Heart left ventricle (tissue), 13 donors: ENCODE measurements around the gene ZNF641.

ENCODE experiments used
- POLR2A ChIP-seq, 2 donors: fragments of 450-650 bp; IDR thresholded peaks; one replicate each; pipeline ENCODE4 v1.6.1; 2017; ENCODE audit warnings: antibody characterized with exemption in 2 of 2, mild to moderate bottlenecking in 2 of 2, moderate library complexity in 2 of 2
- TF ChIP-seq, protein P1 (sequence below), 12 donors: fragments of 200-600 bp; sonication (generic) in 4 of 12; IDR thresholded peaks; one replicate each; pipeline versions ENCODE4 v1.5.0 to v1.8.0; 2018 to 2022; ENCODE audit warnings: antibody characterized with exemption in 12 of 12, mild to moderate bottlenecking in 5 of 12
- donor health status: ischemic (EF 13 %, LVEDD 7.1; RV severe dilation, severe dysfunction).
- donor health status: DM: no; HTN: yes; CAD: no.
- donor health status: DM: no; HTN: no; CAD: no.
- donor health status: ischemic (EF 25% LVEDD 6.9; RV normal size, moderate dysfunction).
- donor health status: ischemic (EF 25% LVEDD 5.7; RV mildly dilated, moderate dysfunction).
- donor health status: ischemic (EF 35%, LVEDD 5.7; RV mildly dilated, moderate dysfunction).
- donor health status: nonischemic (EF 11% LVEDD 7.7; RV severe dilation, severe dysfunction).
- donor health status: DM: yes; HTN: yes; CAD: no.
- donor health status: PGD.
- donor health status: ischemic (EF 29% LVEDD 5.4; RV normal size, mild dysfunction).
- donor health status: nonischemic (EF 23%, LVEDD 6.1; RV moderate dilation, normal function).

DNA sequence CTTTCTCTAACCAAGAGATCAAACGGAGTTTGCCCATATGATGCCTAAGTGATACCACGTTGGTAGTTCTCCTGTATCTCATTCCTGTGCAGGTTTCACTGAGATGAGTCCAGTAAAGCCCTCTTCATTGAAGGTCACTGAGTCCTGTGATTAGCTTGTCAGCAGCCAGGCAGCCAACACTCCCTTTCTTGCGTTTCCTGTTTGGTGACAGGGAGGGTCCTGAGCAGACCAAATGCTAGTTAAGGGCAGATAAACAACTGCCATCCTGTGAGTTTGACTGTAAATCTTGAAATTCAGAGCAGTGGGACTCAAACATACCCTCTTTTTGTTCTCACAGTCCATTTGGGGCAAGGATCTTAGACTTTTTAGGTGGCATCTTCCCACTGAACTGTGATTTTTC lies 39.4 kb downstream of the ZNF641 start:
- TF ChIP-seq, protein P1, sequence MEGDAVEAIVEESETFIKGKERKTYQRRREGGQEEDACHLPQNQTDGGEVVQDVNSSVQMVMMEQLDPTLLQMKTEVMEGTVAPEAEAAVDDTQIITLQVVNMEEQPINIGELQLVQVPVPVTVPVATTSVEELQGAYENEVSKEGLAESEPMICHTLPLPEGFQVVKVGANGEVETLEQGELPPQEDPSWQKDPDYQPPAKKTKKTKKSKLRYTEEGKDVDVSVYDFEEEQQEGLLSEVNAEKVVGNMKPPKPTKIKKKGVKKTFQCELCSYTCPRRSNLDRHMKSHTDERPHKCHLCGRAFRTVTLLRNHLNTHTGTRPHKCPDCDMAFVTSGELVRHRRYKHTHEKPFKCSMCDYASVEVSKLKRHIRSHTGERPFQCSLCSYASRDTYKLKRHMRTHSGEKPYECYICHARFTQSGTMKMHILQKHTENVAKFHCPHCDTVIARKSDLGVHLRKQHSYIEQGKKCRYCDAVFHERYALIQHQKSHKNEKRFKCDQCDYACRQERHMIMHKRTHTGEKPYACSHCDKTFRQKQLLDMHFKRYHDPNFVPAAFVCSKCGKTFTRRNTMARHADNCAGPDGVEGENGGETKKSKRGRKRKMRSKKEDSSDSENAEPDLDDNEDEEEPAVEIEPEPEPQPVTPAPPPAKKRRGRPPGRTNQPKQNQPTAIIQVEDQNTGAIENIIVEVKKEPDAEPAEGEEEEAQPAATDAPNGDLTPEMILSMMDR (IDR thresholded peaks at IDR 0.05), result no peak
- TF ChIP-seq POLR2A (IDR thresholded peaks at IDR 0.05), result no peak
